HG03521 (cell line): ENCODE measurements around the gene DLST.

Experiments
- ATAC-seq: cut with Tn5 transposase; IDR thresholded peaks from one replicate; pipeline ENCODE4 v1.9.1; 2021; ENCODE audit warnings: mild to moderate bottlenecking, moderate library complexity; ENCODE audit not compliant: unreplicated experiment

Gene DLST

DNA sequence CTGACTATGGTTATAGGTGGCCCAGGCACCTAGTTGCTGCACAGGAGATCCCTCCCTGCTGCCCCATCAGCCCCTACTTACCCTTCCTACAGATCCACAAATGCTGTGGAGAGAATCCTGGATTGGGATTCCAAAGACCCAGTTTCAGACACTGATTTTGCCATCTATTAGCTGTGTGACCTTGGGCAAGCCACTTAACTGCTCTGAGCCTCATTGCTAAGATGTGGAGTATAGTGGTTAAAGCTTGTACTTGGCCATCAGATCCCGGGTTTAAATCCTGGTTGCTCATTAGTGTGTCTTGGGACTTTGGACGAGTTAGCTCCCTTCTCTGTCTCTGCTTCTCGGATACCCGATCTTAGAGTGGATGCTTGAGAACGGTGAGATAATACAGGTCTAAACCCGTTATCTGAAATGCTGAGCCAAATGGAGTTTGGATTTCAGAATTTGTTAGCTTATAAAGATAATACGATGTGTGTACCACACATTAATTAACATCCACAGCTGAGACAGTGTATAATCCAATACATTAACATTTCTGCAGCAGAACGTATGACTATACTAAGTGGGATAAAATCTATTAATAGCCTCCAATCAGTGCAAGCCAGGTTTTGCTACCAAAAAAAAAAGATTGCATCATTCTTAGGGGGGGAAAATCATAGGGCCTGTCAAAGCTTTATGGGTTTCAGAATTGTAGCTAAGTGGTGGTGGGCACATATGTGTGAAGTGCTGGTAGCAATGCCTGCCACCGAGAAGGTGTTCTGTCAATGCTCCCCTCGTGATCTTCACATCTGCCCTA is 21.8 kb upstream of the DLST start:
- ATAC-seq, result no peak

DNA sequence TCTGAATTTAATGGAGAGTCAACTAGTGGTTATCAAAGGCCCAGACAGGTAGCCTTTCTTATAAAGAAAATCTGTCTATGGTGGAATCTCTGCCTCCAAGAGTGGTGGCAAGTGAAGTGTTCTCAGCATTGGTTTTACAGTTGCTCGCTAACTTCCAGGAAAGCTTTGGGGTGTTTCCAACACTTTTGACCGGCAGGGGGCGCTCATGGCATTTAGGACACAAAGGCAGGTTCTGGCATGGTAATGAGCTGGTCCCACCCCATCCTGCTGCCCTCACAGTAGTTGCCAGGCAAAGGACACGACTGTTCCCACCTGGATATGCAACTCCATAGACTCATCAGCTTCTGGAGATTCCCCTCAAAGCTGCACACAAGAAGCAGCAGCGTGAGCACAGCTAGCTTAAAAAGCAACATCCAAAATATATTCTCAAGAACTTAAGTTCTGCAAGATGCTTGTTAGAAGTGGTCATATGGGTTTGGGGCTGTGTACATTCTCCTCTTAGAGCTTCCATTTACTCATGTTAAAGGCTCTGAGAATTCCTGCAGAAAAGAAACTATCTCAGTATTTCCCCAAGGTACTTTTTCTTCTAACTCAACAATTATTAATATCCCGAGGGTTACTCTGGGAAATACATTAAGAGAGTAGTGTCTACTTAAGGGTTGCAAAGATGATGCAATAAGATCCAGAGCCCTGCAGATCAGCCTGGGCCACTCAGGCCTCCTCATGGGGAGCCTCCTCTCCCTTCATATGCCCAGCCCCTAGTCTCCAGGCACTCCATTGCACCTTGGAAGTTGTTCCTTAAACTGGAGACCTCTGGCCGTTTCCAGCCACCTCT is 20.6 kb upstream of the DLST start:
- no peak for ATAC-seq

DNA sequence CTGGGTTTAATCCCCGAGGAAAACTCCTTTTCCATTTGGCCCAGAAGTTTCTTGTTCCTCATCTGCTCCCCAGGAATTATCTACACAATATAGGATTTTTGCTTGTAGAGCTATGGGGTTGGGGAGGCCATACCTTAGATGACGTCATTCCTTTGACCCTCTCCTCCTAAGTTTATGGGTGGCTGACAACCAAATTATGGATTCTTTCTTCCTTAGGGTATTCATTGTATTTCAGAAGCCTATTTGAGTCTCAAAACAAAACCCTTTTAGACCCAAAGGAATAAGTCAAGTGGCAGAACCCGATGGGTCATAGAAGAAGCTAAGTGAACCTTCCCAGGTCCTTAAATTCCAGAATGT is 20.0 kb upstream of the DLST start:
- no peak for ATAC-seq

DNA sequence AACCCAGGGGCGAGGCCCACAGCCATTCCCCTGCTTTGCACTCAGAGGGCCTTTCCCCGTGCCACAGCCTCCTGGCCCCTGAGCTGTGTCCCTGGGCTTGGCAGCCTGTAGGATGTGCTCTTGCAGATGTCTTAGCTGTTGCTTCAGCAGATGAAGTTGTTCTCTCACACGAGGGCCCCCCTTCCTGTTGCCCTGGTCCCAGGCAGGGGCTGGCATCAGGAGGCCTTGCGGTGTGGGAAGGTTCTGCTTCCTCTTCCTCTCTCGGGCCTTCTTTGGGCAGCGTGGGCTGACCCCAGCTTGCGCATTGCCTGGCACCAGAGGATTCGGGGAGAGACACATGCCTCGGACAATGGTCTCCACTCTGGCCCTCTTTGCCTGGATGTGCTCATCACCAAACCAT is 18.4 kb upstream of the DLST start:
- ATAC-seq, result no peak

DNA sequence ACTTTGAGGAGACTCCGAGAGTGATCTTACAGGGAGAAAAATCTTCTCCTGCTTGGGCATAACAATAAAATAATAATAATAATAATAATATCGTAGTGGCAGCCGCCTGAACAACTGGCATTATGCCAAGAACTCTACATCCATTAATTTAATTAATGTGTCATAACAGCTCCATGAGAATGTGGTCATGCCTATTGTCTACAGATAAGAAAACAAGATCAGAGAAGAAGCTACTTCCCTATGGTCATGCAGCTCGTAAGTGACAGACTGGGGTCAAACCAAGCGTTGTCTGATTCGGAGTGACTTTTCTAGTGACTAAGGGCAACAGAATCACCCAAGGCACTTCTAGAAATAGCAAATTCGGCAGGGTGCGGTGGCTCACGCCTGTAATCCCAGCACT is 17.5 kb upstream of the DLST start:
- no peak for ATAC-seq

DNA sequence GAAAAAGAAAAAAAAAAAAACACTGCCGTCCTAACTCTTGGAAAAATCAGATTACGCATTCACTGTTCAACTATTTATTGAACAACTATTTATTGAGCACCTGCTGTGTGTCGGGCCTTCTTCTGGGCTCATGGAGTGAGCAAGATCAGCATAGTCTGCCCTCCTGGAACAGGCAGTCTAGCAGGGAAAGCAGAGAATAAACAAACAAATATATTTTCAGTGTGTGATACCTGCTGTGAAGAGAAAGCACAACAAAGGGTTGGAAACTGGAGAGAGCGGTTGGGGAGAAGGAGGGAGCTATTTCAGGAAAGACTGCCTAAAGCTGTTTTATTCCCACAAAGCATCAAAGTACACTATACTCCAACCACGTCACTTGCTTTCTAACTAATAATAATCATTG is 16.6 kb upstream of the DLST start:
- no peak for ATAC-seq

DNA sequence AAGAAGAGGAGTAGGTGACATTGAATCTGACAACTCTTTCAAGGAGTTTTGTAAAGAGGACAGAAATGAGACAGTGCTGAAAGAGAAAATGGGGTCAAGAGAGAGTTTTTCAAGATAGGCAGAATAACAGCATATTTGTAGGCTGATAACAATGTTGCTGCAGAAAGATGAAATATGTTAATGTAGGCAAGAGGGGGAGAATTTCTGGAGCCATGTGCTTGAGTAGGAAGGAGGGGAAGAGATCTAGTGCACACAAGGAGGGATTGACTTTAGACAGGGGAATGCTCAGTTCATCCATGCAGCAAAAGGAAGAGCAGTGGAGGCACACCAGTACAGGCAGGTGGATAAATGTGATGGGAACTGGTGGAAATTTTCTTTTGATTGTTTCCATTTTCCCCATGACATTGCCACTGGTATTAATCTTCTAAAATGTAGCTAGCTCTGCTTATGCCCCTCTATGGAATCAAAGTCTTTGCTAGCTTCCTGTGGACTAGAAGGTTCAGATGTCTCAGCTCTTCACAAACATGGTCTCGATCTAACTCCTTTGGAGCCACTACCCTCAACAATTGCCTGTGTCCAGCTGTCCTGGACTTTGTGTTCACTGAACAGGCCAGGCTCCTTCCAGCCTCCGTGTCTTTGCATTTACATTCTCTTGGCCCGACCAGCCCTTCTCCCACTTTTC is 14.9 kb upstream of the DLST start:
- no peak for ATAC-seq

DNA sequence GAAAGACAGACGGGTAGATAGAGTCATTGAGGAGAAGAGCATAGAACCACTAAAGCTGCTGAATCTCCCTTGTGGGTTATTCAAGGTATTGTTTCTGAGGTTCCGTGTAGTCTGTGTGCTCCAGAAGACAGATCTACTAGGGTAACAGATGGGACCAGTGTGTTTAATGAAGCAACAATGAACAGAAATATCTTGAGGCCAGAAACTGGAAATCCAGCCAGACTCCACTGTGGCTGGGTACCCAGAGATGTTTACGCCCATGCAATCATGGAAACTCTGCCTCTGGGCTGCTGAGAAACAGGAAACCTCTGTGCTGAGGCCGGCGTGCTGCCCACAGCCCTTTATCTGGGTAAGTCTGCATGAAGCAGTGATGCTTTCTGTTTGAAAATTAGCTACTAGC is 14.0 kb upstream of the DLST start:
- no peak for ATAC-seq

DNA sequence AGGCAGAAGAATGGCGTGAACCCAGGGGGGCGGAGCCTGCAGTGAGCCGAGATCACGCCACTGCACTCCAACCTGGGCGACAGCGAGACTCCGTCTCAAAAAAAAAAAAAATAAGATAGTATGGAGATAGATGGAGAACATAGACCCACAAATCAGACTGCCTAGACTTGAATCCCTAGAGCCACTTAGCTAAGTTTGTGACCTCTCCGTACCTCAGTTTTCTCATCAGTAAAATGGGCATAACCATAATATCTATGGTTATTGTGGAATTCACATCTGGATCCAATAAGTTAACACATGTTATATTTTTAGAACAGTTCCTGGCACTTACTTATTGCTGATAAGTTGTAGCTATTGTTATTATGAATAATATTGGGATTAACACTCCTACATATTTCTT is 13.0 kb upstream of the DLST start:
- ATAC-seq, result no peak

DNA sequence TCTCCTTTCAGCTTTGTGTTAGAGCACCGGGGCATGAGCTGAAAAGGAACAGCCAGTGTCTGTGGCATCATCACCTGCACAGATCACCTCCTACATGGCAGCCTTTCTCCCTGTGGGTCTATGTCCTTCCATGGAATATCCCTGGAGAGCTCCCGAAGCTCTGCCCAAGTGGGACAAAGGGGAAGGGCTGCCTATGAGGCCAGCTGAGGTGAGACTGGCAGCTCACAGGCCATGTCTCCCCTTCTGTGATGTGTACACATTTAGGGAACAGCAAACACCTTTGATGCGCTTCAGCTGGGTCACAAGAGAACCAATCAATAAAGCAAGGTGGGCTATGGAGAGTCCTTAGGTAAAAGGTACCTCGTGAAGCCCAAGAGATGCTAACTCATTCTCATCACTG is 9.9 kb upstream of the DLST start:
- no peak for ATAC-seq

DNA sequence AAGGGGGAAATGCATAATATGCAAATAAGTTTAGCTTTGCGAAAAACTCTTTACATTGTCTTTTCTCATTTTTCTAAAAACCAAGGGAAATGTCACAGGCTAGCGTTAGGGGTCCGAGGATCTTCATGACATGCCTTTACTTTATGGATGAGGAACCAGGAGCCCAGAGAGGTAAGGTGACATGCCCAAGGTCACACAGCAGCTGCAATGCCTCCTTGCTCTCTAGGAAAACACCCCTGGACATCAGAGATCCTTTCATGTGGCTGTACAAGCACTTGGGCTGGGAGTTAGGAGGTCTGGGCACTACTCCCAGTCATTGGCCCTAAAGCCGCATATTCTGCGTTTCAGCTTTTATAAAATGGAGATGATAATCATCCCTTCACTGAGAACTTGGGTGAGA is 6.5 kb upstream of the DLST start:
- no peak for ATAC-seq

DNA sequence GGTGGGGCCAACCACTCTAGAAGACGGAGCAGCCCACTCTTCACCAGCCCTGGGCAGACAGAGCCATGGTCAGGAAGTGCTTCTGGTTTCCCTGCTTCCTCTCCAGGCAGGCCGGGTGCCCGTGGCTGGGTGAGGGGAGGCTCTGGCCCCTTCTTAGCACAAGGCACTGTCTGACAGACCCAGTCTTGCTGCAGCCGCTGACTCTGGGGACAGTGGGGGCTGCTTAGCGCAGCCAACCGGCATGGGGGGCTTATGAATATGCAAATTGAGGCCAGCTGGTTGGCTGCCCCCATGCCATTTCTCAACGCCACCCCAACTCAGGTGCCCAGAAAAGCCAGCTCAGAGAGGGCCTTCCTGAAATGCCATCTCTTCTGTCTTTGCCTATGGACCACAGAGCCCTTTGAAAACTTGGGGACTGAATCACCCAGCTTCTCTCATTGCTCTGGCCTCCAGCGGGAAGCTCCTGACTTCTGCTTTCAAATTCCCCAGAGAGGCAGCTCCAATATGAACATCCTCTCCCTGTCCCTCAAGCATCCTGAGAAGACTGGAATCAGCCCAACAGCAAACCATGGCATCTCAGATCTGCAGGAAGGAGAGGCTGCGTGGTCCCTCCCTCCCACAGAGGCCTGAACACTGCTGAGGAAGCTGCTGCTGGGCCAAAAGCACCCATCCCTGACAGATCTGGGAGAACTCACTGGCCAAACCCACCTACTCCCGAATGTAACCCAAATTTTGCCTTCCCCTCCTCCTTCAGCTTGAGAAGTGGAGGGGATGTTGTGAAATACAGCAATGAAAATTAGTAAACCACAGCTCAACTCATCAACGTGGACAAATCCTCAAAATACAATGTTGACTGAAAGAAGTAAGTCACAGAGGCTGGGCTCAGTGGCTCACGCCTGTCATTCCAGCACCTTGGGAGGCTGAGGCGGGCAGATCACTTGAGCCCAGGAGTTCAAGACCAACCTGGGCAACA is 5.5 kb upstream of the DLST start, which contains the start of gene PROX2:
TSS of gene PROX2 (minus strand) at position 205 of the 973 bp plus-strand sequence. CDS start 12,311 bp downstream, outside the sequence.
- no peak for ATAC-seq

DNA sequence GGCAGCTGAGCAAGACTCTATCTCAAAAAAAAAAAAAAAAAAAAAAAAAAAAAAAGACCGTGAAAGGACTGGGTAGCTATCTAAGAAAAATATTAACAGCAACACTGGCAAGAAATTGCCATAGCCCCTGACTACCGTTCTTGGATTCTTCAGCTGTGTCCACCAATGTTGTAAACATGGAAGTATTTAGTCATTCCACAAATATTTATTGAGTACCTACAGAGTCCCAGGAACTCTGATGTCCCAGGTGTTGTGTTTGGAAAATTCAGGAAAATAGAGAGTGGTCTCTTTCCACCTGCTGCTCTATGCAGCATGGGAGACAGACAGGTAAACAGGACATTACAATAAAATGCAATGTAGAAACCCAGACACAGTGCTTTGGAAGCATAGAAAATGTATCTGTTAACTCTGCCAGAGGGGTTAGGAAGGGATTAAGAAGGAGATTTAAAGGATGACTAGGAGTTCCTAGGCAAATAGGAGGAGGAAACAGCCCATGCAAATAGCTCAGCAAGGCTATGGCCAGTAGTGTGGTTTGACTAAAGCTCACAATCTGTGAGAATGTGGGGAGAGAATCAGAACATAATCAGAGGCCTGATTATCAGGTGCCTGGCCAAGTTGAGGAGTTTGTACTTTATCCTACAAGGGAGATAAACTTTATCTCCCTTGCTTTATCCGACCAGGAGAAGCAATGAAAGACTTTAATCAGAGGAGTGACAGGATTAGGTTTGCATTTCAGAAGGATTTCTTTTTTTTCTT is 2.1 kb upstream of the DLST start:
- no peak for ATAC-seq

DNA sequence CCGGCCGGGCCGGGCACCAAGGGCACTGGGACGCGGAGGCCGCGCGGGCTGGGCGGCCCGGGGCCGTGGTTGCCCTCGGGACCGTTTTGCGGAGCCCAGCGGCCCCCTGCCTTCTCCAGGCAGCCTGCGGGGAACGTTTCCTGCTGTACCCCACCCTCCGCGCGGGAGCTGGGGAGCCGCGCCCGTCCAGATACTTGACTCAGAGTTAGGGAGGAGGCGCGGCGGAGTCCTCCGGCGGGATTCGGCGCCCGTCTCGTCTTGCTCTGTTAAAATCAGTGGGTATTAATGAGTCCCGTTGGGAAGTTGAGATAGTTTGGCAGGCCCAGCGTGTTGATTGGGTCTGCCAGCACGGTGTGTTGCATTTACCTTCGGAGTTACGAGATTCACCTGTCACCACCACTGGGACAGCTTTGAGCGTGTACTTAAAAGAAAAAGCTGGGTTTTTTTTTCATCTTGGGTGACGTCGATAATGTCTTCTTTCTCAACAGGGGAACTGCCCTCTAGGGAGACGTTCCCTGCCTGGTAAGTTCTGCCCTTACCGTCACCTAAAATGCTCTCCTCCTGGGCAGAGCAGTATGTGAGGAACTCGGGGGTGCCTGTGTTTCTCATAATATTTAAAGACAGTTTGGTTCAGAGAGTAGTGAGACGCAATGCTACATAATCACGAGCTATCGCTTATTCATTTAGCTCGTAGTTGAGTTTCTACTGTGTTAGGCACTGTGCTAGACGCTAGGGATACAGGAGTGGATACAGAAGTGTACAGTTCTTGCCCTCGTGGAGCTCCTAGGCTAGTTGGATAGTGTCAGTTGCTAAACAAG is 596 bp downstream of the DLST start:
- peak; percentile 34 for ATAC-seq

DNA sequence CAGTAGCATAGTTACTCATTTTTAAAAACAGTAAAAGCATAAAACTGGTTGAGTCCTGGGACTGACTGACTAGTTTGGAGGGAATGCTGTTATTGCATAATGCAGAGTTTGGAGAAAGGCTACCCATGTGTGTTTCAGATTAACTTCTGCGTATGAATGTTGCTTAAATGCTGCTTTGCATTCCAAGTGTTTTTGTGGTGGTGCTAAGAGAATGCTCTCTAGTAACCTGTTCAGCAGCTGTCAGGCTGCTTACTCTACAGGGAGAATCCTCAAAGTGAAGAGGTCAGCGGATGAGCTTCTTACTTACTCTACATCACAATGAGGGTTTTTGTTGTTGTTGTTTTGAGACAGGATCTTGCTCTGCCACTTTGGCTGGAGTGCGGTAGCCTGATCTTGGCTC is 4.3 kb downstream of the DLST start:
- no peak for ATAC-seq

DNA sequence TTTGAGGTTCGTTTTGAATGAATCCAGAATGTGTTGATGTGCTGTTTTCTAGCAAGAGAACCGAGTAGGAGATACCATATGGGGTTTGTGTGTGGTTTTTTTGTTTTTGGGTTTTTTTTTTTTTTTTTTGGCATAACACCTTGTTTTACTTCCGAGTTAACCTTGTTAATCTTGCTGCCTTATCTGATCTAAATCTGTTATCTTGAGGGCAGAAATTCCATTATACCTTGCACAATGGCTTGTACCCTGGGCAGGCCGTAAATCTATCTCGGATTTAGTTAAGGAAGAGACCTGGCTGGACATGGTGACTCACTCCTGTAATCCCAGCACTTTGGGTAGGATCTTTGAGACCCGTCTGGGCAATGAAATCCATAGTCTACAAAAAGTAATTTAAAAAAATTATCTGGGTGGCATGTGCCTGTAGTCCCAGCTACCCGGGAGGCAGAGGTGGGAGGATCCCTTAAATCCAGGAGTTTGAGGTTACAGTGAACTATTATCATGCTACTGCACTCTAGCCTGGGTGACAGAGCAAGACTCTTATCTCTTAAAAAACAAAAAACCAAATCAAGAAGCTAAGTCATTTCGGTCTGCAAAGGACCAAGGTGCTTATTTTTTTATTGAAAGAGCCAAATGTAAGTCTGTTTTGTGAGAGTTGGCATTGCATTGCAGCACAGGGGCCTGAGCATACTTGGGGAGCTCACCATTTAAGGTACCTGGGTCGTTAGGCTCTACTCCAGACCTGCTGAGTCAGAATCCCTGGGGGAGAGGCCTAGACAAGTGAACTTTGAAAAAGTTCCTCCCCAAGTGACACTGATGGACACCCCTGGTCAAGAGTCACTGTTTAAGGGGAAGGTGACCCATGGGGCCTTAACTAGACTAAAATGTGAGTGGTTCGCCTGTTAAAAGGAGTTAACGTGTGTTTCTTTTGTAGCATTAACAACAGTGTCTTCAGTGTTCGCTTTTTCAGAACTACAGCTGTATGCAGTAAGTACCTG is 6.7 kb downstream of the DLST start:
- no peak for ATAC-seq

DNA sequence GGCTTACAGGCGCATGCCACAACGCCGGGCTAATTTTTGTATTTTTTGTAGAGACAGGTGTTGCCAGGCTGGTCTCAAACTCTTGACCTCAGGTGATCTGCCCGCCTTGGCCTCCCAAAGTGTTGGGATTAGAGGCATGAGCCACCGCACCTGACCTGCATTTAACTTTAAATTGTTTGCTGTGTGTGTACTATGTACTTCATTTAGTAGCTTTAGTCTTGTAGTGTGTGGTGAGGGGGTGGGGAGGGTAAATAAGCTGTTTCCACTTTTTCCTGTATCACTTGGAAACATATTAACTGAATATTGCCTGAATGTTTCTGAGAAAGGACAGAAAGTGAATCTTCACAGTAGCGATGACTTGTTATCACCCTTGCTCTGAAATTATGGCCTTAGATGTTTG is 8.5 kb downstream of the DLST start:
- ATAC-seq, result no peak

DNA sequence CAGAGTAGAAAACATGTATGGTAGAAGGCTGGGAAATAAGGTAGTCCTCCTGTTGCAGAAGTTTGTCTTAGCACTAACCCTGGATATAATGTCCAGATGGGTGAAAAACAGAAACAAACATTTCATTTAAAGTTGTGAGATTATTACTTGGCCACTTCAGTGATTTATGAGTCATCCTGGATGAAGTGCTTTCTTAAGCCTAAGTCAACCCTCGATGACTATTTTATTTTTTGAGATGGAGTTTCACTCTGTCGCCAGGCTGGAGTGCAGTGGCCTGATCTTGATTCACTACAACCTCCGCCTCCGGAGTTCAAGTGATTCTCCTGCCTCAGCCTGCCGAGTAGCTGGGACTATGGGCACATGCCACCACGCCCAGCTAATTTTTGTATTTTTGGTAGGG is 10.2 kb downstream of the DLST start:
- no peak for ATAC-seq
